Measurements from ENCODE around the gene FBXL22.

FBXL22 gene

GRCh38 chr15:63598473-63599400 lies 1.6 kb downstream of the FBXL22 start:
- Histone ChIP-seq H3K27ac (no peak overlapping the region), H3K36me3 (replicated peaks) (peaks cover 7% of the 10 kb centered on the region), H3K27me3 (replicated peaks) (no peaks in the 10 kb centered on the region), H3K4me3 (ENCODE audit: low read depth, low read length) (no peak overlapping the region)
- TF ChIP-seq CTCF (IDR thresholded peaks at IDR 0.05; ENCODE audit: low read depth, low read length, missing control alignments), result no peak
- DNase-seq, result no peak
- in situ Hi-C loops (cut with HindIII; ENCODE audit: low pct_ligation_motif_present, low sequenced_read_pairs), result no loop called here

- peaks cover under 1% of the 10 kb centered on the region for H3K36me3 ChIP-seq (replicated peaks)
- peak overlapping the region; percentile 67 for H3K4me3 ChIP-seq (ENCODE audit: low read depth, low read length)
- peak; percentile 74 for TF ChIP-seq CTCF (IDR thresholded peaks at IDR 0.05; ENCODE audit: low read depth, low read length, missing control alignments)
- no peak overlapping the region for H3K27ac ChIP-seq
- in situ Hi-C loops (cut with HindIII; ENCODE audit: low pct_ligation_motif_present, low sequenced_read_pairs), result no loop called here
- no peaks in the 10 kb centered on the region for H3K27me3 ChIP-seq (replicated peaks)
- DNase-seq, result no peak
These were observed 2.3 kb downstream of the FBXL22 start for GRCh38 chr15:63599401-63600000.

- no peaks in the 10 kb centered on the region for H3K36me3 ChIP-seq (replicated peaks)
- no peak for DNase-seq
- H3K27me3 ChIP-seq (replicated peaks), result no peaks in the 10 kb centered on the region
- TF ChIP-seq CTCF (IDR thresholded peaks at IDR 0.05; ENCODE audit: low read depth, low read length, missing control alignments), result no peak
- in situ Hi-C loops (cut with HindIII; ENCODE audit: low pct_ligation_motif_present, low sequenced_read_pairs), result no loop called here
- H3K4me3 ChIP-seq (ENCODE audit: low read depth, low read length), result peak overlapping the region; percentile 67
- H3K27ac ChIP-seq, result peak overlapping the region; percentile 25
These were observed 2.9 kb downstream of the FBXL22 start for GRCh38 chr15:63600001-63600615.

- Histone ChIP-seq H3K4me3 (ENCODE audit: low read depth, low read length) (peak overlapping the region; percentile 74), H3K27me3 (replicated peaks) (no peaks in the 10 kb centered on the region), H3K36me3 (replicated peaks) (no peaks in the 10 kb centered on the region), H3K27ac (peak overlapping the region; percentile 25)
- in situ Hi-C loops (cut with HindIII; ENCODE audit: low pct_ligation_motif_present, low sequenced_read_pairs), result no loop called here
- TF ChIP-seq CTCF (IDR thresholded peaks at IDR 0.05; ENCODE audit: low read depth, low read length, missing control alignments), result no peak
- DNase-seq, result peak; percentile 83
These were observed 3.4 kb downstream of the FBXL22 start for GRCh38 chr15:63600616-63601025.

- Histone ChIP-seq H3K4me3 (ENCODE audit: low read depth, low read length) (peak overlapping the region; percentile 74), H3K36me3 (replicated peaks) (no peaks in the 10 kb centered on the region), H3K27ac (peak overlapping the region; percentile 9), H3K27me3 (replicated peaks) (no peaks in the 10 kb centered on the region)
- TF ChIP-seq CTCF (IDR thresholded peaks at IDR 0.05; ENCODE audit: low read depth, low read length, missing control alignments), result no peak
- DNase-seq, result peak; percentile 22
- in situ Hi-C loops (cut with HindIII; ENCODE audit: low pct_ligation_motif_present, low sequenced_read_pairs), result no loop called here
These were observed 4.0 kb downstream of the FBXL22 start for GRCh38 chr15:63601026-63601703.
